Sigmoid colon (tissue), 3 donors: ENCODE measurements around the gene ACTR6.
"Not testable (repeated sequence)": the region's sequence is repeated elsewhere in the genome, so short reads cannot be mapped to it uniquely, and the experiment has no call there.

Experiments used
- POLR2A ChIP-seq, 2 donors: fragments of 450-650 bp; IDR thresholded peaks; one replicate each; pipeline ENCODE4 v1.6.1; 2016; ENCODE audit warnings: antibody characterized with exemption in 2 of 2, mild to moderate bottlenecking in 2 of 2, moderate library complexity in 2 of 2
- TF ChIP-seq, protein P1 (sequence below), 4 experiments: fragments of 450-650 bp in 3 of 4; fragments of 200-600 bp in 1 of 4; IDR thresholded peaks; one replicate each; pipeline ENCODE4 v1.5.1; 2016 to 2019; ENCODE audit warnings: antibody characterized with exemption in 4 of 4, mild to moderate bottlenecking in 3 of 4, moderate library complexity in 2 of 4

DNA sequence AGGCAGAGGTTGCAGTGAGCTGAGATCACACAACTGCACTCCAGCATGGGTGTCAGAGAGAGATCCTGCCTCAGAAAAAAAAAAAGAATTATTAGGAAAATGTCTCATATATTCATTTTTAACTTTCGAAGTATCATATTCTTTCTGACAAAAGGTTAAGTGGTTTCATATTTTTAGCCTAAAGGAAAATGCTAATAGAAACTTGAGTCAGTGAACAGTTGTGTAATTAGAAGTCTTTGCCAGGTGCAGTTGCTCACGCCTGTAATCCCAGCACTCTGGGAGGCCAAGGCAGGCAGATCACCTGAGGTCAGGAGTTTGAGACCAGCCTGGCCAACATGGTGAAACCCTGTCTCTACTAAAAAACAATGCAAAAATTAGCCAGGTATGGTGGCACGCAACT, 31.3 kb downstream of the ACTR6 start:
- TF ChIP-seq, protein P1, sequence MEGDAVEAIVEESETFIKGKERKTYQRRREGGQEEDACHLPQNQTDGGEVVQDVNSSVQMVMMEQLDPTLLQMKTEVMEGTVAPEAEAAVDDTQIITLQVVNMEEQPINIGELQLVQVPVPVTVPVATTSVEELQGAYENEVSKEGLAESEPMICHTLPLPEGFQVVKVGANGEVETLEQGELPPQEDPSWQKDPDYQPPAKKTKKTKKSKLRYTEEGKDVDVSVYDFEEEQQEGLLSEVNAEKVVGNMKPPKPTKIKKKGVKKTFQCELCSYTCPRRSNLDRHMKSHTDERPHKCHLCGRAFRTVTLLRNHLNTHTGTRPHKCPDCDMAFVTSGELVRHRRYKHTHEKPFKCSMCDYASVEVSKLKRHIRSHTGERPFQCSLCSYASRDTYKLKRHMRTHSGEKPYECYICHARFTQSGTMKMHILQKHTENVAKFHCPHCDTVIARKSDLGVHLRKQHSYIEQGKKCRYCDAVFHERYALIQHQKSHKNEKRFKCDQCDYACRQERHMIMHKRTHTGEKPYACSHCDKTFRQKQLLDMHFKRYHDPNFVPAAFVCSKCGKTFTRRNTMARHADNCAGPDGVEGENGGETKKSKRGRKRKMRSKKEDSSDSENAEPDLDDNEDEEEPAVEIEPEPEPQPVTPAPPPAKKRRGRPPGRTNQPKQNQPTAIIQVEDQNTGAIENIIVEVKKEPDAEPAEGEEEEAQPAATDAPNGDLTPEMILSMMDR (IDR thresholded peaks at IDR 0.05): not testable (repeated sequence)
- TF ChIP-seq POLR2A (IDR thresholded peaks at IDR 0.05): not testable (repeated sequence)
